NCI-H774 (cell line): Measurements from ENCODE around the gene DLST.
A peak's percentile ranks its signal among the peaks of the same experiment; 100 is the strongest.
"Not testable (repeated sequence)": the region's sequence is repeated elsewhere in the genome, so short reads cannot be mapped to it uniquely, and the experiment has no call there.

ENCODE experiments used
- DNase-seq: peaks from one replicate; lab custom pipeline; 2025; lab: John Stamatoyannopoulos, UW

Gene DLST

DNA sequence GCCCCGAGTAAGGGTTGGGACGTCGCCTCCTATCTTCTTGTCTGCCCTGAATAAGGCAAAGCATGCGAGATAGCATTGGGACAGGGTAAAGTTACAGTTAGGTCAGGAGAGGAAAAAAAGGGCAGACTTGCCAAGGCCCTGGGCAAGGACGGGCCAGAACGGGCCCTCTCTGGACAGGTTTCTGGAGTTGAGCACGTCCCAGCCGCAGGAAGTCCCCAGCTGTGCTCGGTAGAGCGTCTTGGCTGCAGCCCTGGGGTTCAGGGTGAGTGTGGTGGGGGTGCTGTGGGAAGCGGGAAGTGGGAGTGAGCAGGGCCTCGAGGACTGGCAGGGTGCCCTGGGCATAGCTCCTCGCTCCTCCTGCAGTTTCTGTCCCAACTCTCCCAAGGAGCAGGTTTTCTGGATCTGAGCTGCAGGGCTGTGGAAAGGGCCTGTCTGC, 35.9 kb downstream of the DLST start:
- DNase-seq = no peak

DNA sequence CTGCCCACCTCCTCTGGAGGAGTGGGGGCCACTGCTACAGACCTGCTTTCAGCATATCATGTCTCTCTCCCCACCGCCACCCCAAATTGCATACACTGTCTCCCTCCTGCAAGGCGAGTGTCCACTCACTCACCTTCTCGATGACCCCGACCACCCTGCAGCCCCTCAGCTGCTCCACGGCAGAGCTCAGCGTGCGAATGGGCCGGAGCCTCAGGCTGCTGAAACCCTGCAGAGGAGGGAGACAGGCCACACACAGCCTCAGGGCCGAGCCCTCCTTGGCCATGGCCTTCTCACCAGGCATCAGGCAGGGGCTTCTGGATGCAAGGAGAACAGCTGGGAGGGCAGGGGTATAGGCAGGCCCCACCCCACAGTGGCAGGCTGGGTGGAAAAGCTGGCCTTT, 36.7 kb downstream of the DLST start:
- DNase-seq = no peak

DNA sequence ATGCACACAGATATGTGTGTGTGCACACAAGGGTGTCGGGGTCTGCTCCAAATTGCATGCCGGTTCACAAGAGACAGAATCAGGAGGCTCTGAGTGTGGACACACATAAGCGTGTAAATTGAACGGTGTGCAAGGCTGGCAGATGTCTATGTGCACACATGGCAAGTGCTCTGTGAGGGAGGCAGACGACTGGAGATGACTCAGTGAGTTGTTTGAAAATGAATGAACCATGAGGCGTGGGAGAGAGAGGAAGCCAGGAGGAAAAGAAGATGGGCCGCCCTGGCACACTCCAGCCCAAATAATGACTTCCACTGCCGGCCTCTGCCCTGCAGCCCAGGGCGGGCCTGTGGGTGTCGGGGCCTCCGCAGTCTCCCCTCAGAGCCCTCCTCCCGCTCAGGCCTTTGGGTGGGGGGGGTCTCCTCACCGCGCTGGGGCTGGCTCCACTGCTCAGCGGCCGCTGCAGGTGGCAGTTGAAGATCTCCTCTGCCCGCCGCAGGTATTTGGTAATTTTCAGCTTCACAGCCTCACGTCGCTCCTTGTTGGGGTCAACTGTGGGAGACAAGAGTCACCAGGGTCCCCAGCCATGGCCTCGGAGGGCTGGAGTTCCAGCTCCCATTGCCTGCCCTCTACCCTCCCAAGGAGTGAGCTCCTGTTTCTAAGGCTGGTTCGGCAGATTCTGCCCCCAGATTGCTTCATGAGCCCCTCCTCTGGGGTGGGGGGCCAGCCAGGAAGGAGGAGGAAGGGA, 37.9 kb downstream of the DLST start:
- no peak for DNase-seq

GRCh38 chr14:74920281-74920680, 38.6 kb downstream of the DLST start:
- DNase-seq = no peak

DNA sequence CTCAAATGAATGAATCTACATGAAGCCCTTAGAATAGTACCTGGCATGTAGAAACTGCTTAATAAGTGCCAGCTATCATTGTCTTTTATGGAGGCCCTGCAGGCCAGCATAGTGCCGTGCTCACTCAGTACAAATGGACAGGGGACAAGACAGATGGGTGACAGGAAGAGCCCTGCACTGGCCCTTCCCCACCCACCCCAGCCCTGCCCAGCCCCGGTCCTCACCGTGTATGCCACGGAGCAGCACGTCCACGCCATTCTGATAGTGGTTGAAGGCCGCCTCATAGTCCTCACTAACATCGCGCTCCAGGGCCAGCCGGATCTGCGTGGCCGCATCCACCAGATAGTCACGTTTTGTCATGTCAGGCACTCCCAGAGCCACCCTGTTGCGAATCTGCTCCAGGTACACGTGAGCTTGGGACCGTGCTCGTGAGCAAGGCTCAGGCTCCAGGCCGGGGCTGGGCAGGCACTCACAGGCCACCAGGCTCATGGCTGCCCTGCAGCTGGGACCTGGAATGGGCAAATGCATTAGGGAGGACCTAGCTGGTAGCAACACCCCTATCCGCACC, 39.4 kb downstream of the DLST start:
- DNase-seq = no peak

DNA sequence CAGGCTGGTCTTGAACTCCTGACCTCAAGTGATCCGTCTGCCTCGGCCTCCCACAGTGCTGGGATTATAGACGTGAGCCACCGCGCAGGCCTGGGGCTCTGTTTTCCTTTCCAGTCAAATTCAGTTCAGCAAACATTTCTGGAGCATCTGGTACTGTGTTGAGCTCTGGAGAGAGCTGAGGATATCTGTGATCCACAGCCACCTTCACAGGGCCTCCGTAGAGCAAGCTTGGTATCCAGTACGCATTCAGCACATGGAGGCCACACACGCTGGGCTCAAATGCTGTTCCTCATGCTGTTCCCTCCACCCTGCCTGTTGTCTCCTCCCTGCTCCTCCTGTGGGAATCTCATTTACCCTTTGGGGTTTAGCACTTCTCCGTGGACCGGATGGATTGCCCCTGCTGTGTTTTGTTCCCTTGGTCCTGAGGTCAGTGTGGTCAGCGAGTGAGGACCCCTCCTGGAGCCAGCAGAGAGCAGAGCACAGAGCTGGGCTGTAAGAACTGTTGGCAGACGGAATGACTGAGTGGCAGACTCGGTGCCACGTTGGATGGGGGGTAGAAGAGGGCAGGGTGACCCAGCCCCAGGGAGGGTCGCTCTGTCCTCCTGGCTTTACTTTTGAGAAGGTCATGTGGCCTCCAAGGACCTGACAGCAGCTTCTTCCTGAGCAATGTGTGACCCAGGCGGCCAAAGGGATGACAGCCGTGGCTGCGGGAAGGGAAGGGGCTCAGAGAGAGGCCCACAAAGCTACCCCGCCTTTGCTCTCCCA, 40.5 kb downstream of the DLST start:
- DNase-seq = no peak

GRCh38 chr14:74922752-74923401, 41.2 kb downstream of the DLST start, which contains the start of gene RPS6KL1:
Gene RPS6KL1 (minus strand): TSS chr14:74923260. CDS start chr14:74921541, 1,719 bp downstream.
- peak; percentile 65 for DNase-seq

GRCh38 chr14:74924061-74924460, 42.3 kb downstream of the DLST start:
- DNase-seq = no peak

DNA sequence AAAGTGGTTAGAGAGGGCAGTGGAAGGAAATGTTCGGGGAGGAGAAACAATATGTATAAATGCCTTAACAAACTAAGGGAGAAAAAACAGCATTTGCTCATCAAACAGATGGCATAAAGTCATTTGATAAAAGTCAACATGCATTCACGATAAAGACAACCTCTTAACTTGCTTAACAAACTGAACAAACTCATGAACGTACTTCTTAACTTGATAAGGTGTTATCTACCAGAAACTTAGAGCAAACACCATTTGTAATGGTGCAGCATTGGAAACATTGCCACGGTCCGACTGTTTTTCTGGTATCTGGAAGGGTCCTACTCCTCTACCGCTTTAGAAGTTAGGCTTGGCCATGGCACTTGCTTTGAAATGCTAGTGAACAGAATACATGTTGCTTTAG, 45.5 kb downstream of the DLST start:
- no peak for DNase-seq

- no peak for DNase-seq
These were observed 47.5 kb downstream of the DLST start for GRCh38 chr14:74929242-74929641.

- not testable (repeated sequence) for DNase-seq
These were observed 50.0 kb downstream of the DLST start for GRCh38 chr14:74931744-74932143.

DNA sequence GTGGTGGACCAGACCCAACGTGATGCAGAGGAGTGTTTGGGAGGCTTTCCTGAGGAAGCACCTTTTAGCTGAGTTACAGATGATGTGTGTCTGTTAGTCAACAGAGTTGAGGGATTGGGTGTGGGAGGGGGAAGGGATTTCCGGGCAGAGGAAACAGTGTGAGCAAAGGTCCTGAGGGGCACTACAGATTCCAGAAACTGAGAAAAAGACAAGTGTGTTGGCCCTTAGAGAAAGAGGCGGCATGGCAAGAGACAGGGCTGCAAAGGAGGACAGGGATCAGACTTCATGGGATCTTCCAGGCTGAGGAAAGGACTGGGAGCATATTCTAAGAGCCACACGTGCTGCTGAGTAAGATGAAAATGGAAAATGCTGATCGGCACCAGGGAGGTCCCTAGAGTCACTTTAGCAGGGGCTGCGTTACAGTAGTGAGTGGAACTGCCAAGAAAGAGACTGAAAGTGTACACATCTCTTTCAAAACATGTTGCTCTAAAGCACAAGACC, 50.7 kb downstream of the DLST start:
- DNase-seq = no peak

- DNase-seq = not testable (repeated sequence)
These were observed 51.2 kb downstream of the DLST start for GRCh38 chr14:74932936-74933335.

DNA sequence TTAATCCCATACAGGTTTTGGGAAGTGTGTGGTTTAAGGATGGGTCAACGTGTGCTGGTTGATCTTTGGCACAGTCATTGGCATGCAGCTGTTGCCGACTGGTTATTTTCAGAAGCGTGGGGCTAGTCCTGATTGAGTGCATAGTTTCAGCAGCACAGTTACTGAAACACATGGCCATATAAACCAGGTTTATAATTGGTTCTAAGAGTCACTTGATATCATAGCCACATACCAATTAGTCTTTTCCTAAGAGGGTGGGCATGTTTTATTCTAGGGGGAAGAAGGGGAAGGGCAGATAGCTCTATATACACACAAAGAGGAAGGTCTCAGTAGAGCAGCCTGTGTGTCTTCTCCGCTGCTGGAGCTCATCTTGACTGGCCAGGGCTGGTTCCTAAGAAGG, 52.3 kb downstream of the DLST start:
- no peak for DNase-seq

GRCh38 chr14:74934476-74935359, 53.0 kb downstream of the DLST start:
- no peak for DNase-seq

DNA sequence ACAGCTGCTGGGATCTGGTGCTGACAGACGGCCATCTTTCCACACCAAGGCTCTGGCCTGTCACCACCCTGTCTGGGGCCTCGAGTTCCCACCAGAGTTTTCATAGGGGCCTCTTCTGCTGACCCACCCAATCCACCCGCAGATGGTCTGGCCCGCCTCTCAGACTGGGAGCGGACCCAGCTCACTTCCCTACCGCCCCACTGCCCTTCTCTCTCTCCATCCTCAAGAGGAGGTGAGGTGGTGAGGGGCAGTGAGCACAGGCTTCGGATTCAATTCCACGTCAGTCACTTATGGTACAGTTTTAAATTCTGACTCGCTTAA, 53.6 kb downstream of the DLST start:
- DNase-seq = no peak

- no peak for DNase-seq
These were observed 54.4 kb downstream of the DLST start for GRCh38 chr14:74936151-74936550.

- DNase-seq = no peak
These were observed 55.0 kb downstream of the DLST start for GRCh38 chr14:74936731-74937130.

- no peak for DNase-seq
These were observed 55.5 kb downstream of the DLST start for GRCh38 chr14:74937171-74937570.

- DNase-seq = no peak
These were observed 57.1 kb downstream of the DLST start for GRCh38 chr14:74938531-74939495.
